ENCODE results near the gene IRF9. TPM values are rescaled to one million over a fixed set of nuclear protein-coding genes. Genes with fewer than 3 reads are reported as not detected.
A peak's percentile ranks its signal among the peaks of the same experiment; 100 is the strongest.

The IRF9 gene
- total and polyA plus RNA-seq, 2 of the 13 experiments (the other 11 are each of a cell fraction or from before 2014, with no cell fraction given) = 14.9 to 49.7 TPM

DNA sequence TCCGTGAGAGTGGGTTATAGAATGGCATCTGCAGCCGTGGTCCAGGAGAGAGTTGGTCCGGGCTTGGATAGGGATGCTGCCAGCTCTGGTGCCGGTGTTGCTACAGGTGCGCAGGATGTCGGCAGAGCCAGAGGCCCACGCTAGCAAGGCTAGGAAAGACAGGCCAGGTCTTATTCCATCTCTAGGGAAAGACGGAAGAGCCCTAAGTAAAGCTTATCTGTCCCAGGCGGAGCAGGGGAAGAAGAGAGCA is 25.6 kb upstream of the IRF9 start (continued):
- TF ChIP-seq ZNF646 (CRISPR knock-in tag; IDR thresholded peaks at IDR 0.05) (no peak), SOX13 (IDR thresholded peaks at IDR 0.05) (no peak), SOX13 (CRISPR knock-in tag; conservative IDR thresholded peaks at IDR 0.05 in 1 of 2, IDR thresholded peaks at IDR 0.05 in 1 of 2) (peak in 1 of 2 experiments; percentile 90; a peak in 2 of 4 replicates), PITX1 (CRISPR knock-in tag; IDR thresholded peaks at IDR 0.05) (peak; percentile 80), ZNF569 (CRISPR knock-in tag; IDR thresholded peaks at IDR 0.05; ENCODE audit: borderline replicate concordance) (peak; percentile 43; the same call in 1 of the 2 replicates), ZNF282 (IDR thresholded peaks at IDR 0.05; ENCODE audit: partially characterized antibody) (no peak), DR1 (CRISPR knock-in tag; IDR thresholded peaks at IDR 0.05) (no peak), SAP130 (CRISPR knock-in tag; IDR thresholded peaks at IDR 0.05; ENCODE audit: low read depth) (no peak), SRF (IDR thresholded peaks at IDR 0.05; ENCODE audit: low read depth, low read length) (no peak), ZFP36L2 (CRISPR knock-in tag; IDR thresholded peaks at IDR 0.05) (0 out of 2 replicates have a peak, but pooled peaks have one; percentile 84), CREBL2 (CRISPR knock-in tag; IDR thresholded peaks at IDR 0.05; ENCODE audit: borderline replicate concordance) (0 out of 2 replicates have a peak, but pooled peaks have one; percentile 47), HMGA1 (CRISPR knock-in tag; conservative IDR thresholded peaks at IDR 0.05) (0 out of 2 replicates have a peak, but pooled peaks have one; percentile 81)
- TF ChIP-seq, protein P1, sequence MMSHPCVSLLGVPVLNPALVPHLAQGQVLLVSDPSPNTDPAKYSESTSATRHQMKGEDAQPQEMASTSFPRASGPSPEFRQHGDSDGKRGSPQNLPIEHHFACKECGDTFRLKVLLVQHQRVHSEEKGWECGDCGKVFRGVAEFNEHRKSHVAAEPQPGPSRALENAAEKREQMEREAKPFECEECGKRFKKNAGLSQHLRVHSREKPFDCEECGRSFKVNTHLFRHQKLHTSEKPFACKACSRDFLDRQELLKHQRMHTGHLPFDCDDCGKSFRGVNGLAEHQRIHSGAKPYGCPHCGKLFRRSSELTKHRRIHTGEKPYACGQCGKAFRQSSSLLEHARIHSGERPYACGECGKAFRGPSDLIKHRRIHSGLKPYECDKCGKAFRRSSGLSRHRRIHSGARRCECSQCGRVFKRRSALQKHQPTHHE (CRISPR knock-in tag; IDR thresholded peaks at IDR 0.05; ENCODE audit: borderline replicate concordance) = peak; percentile 43; the same call in 1 of the 2 replicates
- TF ChIP-seq, protein P2, sequence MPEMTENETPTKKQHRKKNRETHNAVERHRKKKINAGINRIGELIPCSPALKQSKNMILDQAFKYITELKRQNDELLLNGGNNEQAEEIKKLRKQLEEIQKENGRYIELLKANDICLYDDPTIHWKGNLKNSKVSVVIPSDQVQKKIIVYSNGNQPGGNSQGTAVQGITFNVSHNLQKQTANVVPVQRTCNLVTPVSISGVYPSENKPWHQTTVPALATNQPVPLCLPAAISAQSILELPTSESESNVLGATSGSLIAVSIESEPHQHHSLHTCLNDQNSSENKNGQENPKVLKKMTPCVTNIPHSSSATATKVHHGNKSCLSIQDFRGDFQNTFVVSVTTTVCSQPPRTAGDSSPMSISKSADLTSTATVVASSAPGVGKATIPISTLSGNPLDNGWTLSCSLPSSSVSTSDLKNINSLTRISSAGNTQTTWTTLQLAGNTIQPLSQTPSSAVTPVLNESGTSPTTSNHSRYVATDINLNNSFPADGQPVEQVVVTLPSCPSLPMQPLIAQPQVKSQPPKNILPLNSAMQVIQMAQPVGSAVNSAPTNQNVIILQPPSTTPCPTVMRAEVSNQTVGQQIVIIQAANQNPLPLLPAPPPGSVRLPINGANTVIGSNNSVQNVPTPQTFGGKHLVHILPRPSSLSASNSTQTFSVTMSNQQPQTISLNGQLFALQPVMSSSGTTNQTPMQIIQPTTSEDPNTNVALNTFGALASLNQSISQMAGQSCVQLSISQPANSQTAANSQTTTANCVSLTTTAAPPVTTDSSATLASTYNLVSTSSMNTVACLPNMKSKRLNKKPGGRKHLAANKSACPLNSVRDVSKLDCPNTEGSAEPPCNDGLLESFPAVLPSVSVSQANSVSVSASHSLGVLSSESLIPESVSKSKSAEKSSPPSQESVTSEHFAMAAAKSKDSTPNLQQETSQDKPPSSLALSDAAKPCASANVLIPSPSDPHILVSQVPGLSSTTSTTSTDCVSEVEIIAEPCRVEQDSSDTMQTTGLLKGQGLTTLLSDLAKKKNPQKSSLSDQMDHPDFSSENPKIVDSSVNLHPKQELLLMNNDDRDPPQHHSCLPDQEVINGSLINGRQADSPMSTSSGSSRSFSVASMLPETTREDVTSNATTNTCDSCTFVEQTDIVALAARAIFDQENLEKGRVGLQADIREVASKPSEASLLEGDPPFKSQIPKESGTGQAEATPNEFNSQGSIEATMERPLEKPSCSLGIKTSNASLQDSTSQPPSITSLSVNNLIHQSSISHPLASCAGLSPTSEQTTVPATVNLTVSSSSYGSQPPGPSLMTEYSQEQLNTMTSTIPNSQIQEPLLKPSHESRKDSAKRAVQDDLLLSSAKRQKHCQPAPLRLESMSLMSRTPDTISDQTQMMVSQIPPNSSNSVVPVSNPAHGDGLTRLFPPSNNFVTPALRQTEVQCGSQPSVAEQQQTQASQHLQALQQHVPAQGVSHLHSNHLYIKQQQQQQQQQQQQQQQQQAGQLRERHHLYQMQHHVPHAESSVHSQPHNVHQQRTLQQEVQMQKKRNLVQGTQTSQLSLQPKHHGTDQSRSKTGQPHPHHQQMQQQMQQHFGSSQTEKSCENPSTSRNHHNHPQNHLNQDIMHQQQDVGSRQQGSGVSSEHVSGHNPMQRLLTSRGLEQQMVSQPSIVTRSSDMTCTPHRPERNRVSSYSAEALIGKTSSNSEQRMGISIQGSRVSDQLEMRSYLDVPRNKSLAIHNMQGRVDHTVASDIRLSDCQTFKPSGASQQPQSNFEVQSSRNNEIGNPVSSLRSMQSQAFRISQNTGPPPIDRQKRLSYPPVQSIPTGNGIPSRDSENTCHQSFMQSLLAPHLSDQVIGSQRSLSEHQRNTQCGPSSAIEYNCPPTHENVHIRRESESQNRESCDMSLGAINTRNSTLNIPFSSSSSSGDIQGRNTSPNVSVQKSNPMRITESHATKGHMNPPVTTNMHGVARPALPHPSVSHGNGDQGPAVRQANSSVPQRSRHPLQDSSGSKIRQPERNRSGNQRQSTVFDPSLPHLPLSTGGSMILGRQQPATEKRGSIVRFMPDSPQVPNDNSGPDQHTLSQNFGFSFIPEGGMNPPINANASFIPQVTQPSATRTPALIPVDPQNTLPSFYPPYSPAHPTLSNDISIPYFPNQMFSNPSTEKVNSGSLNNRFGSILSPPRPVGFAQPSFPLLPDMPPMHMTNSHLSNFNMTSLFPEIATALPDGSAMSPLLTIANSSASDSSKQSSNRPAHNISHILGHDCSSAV (CRISPR knock-in tag; IDR thresholded peaks at IDR 0.05; ENCODE audit: borderline replicate concordance) = peak; percentile 34; the same call in 1 of the 2 replicates

Measured in HepG2 (cell line).